Measurements from ENCODE around the gene PCSK5.

GRCh38 chr9:75896193-75896592, 5.7 kb downstream of the PCSK5 start:
- TF ChIP-seq CTCF (IDR thresholded peaks at IDR 0.05; ENCODE audit: extremely low read depth in 1 of 2, insufficient read depth in 1 of 2, low read depth in 1 of 2, low read length in 2 of 2): no peak
- no peak for TF ChIP-seq FOS (IDR thresholded peaks at IDR 0.05; ENCODE audit: borderline replicate concordance, insufficient read depth, low read length)
- TF ChIP-seq MAX (IDR thresholded peaks at IDR 0.05; ENCODE audit: insufficient read depth, insufficient read length): no peak
- no peak for TF ChIP-seq GATA2 (IDR thresholded peaks at IDR 0.05; ENCODE audit: insufficient read depth, insufficient read length, low read depth, low read length)
